Measurements from ENCODE around the gene SLIT3.

Gene SLIT3

GRCh38 chr5:168653626-168654025 lies 647.3 kb downstream of the SLIT3 start:
- DNase-seq (ENCODE audit: low read depth) = no peak
- TF ChIP-seq, protein P1, sequence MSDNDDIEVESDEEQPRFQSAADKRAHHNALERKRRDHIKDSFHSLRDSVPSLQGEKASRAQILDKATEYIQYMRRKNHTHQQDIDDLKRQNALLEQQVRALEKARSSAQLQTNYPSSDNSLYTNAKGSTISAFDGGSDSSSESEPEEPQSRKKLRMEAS (IDR thresholded peaks at IDR 0.05; ENCODE audit: low read depth, low read length) = no peak
- TF ChIP-seq, protein P2, sequence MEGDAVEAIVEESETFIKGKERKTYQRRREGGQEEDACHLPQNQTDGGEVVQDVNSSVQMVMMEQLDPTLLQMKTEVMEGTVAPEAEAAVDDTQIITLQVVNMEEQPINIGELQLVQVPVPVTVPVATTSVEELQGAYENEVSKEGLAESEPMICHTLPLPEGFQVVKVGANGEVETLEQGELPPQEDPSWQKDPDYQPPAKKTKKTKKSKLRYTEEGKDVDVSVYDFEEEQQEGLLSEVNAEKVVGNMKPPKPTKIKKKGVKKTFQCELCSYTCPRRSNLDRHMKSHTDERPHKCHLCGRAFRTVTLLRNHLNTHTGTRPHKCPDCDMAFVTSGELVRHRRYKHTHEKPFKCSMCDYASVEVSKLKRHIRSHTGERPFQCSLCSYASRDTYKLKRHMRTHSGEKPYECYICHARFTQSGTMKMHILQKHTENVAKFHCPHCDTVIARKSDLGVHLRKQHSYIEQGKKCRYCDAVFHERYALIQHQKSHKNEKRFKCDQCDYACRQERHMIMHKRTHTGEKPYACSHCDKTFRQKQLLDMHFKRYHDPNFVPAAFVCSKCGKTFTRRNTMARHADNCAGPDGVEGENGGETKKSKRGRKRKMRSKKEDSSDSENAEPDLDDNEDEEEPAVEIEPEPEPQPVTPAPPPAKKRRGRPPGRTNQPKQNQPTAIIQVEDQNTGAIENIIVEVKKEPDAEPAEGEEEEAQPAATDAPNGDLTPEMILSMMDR (IDR thresholded peaks at IDR 0.05; ENCODE audit: low read depth, low read length) = no peak
- TF ChIP-seq MYC (IDR thresholded peaks at IDR 0.05; ENCODE audit: low read depth, low read length) (no peak), POLR2A (IDR thresholded peaks at IDR 0.05; ENCODE audit: extremely low read depth, insufficient read length) (no peak)
- H3K4me3 ChIP-seq (ENCODE audit: low read depth, low read length) = no peak overlapping the region

DNA sequence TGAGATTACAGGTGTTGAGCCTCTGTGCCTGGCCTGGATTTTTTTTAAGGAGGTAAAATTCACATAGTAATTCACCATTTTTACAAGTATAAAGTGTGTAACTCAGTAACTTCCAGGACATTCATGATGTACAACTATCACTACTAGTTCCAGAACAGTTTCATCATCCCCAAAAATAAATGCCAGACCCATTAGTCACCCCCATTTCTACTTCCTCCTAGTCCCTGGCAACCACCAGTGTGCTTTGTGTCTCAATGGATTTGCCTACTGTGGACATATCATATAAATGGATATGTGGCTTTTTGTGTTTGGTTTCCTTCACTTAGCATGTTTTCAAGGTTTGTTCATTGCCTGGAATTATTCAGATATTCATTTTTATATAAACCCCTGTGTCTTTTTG lies 649.3 kb downstream of the SLIT3 start:
- TF ChIP-seq POLR2A (IDR thresholded peaks at IDR 0.05; ENCODE audit: extremely low read depth, insufficient read length) (no peak), MYC (IDR thresholded peaks at IDR 0.05; ENCODE audit: low read depth, low read length) (no peak)
- TF ChIP-seq, protein P1 (IDR thresholded peaks at IDR 0.05; ENCODE audit: low read depth, low read length) = no peak
- TF ChIP-seq, protein P2 (IDR thresholded peaks at IDR 0.05; ENCODE audit: low read depth, low read length) = no peak
- no peak overlapping the region for H3K4me3 ChIP-seq (ENCODE audit: low read depth, low read length)
- DNase-seq (ENCODE audit: low read depth) = peak; percentile 9

- TF ChIP-seq POLR2A (IDR thresholded peaks at IDR 0.05; ENCODE audit: extremely low read depth, insufficient read length) = no peak
- TF ChIP-seq, protein P1 (IDR thresholded peaks at IDR 0.05; ENCODE audit: low read depth, low read length) = no peak
- TF ChIP-seq MYC (IDR thresholded peaks at IDR 0.05; ENCODE audit: low read depth, low read length) = no peak
- TF ChIP-seq, protein P2 (IDR thresholded peaks at IDR 0.05; ENCODE audit: low read depth, low read length) = no peak
- no peak for DNase-seq (ENCODE audit: low read depth)
- H3K4me3 ChIP-seq (ENCODE audit: low read depth, low read length) = no peak overlapping the region
Observed at GRCh38 chr5:168649306-168649705, 651.6 kb downstream of the SLIT3 start.

- DNase-seq (ENCODE audit: low read depth) = no peak
- no peak overlapping the region for H3K4me3 ChIP-seq (ENCODE audit: low read depth, low read length)
- no peak for TF ChIP-seq POLR2A (IDR thresholded peaks at IDR 0.05; ENCODE audit: extremely low read depth, insufficient read length)
- TF ChIP-seq MYC (IDR thresholded peaks at IDR 0.05; ENCODE audit: low read depth, low read length) = no peak
Observed at GRCh38 chr5:168648576-168648975, 652.4 kb downstream of the SLIT3 start.

DNA sequence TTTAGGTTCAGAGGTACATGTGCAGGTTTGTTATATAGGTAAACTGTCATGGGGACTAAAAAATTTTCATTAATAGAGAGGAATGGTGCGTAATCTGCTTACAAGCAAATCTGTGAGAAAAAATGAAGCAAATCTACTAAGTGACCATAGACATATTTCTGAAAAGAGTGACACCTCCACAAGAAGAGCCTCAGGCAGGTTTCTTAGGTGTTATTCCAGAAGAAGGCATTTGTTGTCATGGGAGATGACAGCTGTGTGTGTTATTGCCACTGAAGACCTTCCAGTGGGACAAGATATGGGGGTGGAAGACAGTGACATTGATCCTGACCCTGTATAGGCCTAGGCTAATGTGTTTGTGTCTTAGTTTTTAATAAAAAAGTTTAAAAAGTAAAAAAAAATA lies 652.9 kb downstream of the SLIT3 start:
- H3K4me3 ChIP-seq (ENCODE audit: low read depth, low read length) = no peak overlapping the region
- no peak for DNase-seq (ENCODE audit: low read depth)
- no peak for TF ChIP-seq MYC (IDR thresholded peaks at IDR 0.05; ENCODE audit: low read depth, low read length)
- TF ChIP-seq POLR2A (IDR thresholded peaks at IDR 0.05; ENCODE audit: extremely low read depth, insufficient read length) = no peak
- TF ChIP-seq, protein P2 (IDR thresholded peaks at IDR 0.05; ENCODE audit: low read depth, low read length) = no peak
- TF ChIP-seq, protein P1 (IDR thresholded peaks at IDR 0.05; ENCODE audit: low read depth, low read length) = no peak

DNA sequence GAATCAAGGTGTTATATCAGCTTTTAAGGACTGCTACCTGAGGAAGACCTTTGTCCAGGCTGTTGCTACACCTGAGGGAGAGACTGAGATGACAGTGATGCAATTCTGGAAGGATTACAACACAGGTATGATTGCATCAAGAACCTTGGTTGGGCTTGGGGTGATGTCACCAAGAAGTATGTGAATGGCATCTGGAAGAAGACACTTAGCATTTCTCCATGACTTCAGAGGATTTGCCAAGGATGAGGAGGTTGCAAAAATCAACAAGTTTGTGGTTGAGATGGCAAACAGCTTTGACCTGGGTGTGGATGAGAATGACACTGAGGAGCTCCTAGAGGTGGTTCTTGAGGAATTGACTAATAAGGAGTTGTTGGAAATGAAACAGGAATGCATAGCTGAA lies 653.9 kb downstream of the SLIT3 start:
- TF ChIP-seq POLR2A (IDR thresholded peaks at IDR 0.05; ENCODE audit: extremely low read depth, insufficient read length) (no peak), MYC (IDR thresholded peaks at IDR 0.05; ENCODE audit: low read depth, low read length) (no peak)
- TF ChIP-seq, protein P2 (IDR thresholded peaks at IDR 0.05; ENCODE audit: low read depth, low read length) = no peak
- TF ChIP-seq, protein P1 (IDR thresholded peaks at IDR 0.05; ENCODE audit: low read depth, low read length) = no peak
- no peak for DNase-seq (ENCODE audit: low read depth)
- H3K4me3 ChIP-seq (ENCODE audit: low read depth, low read length) = no peak overlapping the region

All from NB4 (cell line).